NCI-H748 treated with DMSO at 0.1 percent for 48 hours (cell line): ENCODE measurements around the gene RARA.

Source experiments
- DNase-seq: peaks from one replicate; lab custom pipeline; 2025; lab: John Stamatoyannopoulos, UW

RARA gene

GRCh38 chr17:40345994-40346764 is 37.2 kb downstream of the RARA start:
- DNase-seq: no peak

GRCh38 chr17:40346765-40347158 is 37.8 kb downstream of the RARA start:
- DNase-seq: no peak

DNA sequence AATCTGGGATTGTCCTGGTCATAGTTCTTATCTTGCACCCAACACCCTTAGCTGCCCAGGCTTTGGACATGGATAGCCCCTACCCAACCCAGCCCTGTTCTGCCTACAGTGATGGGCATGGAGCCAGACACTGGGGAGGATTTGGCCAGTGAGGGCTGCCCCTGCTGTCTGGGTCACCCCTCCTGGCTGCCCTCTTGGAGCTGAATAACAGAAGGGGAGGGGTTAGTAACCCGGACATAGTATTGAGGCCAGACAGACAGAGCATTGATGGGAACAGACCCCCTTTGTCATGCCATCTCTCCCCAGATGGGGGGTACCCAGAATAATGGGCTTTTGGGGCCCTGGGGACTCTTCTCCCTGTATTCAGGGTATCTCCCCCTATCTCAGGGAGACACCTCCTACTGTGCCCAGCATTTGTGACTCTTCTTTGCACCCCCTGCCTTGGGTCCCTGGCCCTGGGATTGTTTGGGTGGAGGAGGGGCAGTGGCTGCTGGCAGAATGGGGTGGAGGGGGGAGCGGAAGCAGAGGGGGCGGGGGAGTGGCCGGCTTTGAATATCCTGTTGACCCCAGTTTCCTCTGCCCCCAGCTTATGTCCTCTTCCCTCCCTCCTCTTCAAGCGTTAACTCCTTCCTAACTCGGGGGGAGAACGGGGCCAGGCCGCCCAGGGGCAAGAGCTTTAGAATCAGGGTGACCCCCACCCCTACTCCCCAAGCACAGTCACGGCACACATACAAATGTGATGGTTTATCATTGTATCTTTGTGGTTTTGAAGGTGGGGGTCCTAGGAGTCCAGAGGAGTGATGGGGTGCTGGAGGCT is 38.5 kb downstream of the RARA start:
- DNase-seq: no peak

GRCh38 chr17:40348136-40348504 is 39.1 kb downstream of the RARA start:
- DNase-seq: no peak

DNA sequence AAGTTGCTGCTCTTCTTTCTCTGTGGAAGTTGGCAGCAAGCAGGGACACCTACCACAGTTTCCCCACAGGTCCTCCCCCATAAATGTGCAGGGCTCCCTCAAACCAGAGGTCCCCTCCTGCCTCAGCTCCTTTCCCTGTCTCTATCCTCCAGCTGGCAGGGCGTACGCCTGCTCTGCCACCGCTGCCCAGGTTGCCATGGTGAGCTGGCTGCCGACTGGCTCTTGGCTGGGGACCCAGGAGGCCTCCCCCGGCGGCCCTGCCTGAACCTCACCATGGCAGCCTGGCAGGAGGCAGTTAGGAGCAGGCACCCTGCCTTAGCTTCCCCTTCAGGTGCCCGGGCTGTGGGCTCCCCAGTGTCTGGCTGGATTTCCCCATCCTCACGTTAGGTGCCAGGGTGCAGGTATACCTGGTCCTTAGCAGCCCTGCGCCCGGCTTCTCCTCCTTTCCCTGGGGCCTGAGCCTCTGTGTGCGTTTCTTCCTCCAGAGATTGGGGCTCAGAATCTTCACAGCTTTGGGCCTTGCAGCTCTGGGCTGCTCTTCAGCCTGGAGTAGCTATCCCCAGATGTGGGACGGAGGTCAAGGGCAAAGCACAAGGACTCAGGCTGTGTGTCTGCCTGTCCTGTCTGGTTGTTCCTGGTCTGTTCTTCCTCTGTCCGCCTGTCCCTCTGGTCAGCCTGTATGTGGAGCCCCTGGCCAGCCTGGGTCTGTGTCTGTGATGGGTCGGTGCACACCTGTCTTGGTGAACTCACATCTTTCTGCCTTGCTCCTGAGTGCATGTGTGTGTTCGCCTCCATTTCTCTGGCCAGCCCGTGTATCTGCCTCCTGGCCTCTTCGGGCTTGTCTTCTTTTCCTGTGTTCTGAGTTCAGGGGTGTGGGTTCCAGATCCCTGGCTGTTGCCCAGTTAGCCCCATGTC is 39.8 kb downstream of the RARA start:
- DNase-seq: no peak

GRCh38 chr17:40349477-40349894 is 40.5 kb downstream of the RARA start:
- no peak for DNase-seq

DNA sequence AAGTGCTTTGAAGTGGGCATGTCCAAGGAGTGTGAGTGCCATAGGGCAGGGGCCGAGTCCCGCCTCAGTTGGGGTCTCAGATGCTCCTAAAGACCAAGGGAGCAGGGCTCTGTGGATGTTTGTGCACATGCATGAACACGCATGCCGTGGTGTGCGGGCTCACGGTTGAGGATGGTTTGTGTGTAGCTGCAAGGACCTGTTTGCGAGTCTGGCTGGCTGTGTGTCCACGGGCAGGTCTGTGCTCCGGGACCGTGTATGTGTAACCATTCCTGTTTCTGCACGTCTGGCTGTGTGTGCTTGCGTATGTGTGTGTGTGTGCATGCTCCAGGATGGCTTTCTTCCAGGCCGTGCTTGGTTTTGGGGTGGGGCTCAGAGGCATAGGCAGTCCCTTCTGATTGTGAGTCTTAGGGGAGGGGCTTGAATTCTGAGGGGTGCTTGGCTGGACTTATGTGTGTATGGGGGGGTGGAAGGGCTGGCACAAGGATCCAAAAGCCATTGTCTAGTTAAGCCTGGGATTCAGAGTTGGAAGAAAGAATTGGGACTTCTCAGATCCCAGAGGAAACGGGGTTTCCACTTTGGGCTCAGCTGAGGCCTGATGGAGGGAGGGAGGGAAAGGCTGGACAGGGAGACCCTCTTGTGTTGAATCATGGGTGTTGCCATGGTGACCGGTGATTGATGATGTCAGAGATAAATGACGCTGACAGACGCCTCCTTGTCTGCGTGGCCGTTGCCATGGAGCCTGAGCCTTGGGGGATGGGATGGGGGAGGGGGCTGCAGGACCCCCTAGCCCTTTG is 41.1 kb downstream of the RARA start:
- DNase-seq: peak; percentile 9

- no peak for DNase-seq
Measured at GRCh38 chr17:40350689-40351358, 41.8 kb downstream of the RARA start.

DNA sequence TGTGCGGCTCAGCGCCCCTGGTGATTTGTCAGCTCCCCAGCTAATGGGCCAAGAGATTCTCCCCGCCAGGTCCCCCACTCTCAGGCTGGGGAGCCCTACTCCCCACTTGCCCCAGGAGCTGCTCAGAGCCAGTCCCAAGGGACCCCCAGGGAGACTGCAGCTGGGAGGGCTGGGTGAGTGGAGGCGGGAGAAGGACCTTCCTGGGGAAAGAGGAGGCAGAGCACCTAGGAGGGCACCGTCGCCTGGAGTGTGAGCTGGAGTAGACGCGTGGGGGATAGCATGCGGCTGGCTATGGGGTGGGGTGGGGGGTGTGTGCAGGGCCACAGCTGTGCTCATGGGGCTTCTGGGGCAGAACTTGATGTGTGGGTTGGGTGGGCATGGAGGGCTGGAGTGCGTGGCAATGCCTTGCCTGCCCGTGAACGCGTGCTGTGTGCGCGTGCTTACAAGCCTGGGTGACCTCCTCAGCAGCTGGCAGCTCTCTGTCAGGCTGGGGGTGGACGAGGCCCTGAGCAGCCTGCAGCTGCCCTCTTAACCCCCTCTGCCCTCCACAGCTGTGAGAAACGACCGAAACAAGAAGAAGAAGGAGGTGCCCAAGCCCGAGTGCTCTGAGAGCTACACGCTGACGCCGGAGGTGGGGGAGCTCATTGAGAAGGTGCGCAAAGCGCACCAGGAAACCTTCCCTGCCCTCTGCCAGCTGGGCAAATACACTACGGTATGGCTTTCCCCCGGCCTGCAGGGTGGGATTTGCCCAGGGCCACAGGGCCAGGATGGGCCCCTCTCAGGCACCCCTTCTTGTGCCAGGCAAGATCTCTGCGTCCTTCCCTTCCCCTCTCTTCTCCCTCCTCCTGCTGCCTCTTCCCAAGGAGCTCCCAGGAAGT is 42.6 kb downstream of the RARA start:
- DNase-seq: no peak

DNA sequence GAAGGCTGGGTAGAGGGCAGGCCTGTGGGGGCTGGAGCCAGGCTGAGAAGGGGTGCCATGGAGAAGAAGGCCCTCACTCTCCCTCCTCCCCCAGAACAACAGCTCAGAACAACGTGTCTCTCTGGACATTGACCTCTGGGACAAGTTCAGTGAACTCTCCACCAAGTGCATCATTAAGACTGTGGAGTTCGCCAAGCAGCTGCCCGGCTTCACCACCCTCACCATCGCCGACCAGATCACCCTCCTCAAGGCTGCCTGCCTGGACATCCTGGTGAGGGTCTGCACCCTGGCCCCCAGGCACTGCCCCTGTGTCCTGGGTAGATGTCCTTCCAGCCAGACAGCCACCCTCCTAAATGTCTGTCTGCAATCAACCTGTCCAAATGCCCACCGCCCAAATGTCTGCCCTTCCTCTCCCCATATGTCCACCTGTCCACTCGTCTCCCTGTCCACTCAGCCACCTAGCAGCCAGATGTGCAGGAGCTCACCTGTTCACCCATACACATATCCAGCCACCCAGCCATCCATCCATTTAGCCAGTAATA is 43.3 kb downstream of the RARA start:
- DNase-seq: no peak

- no peak for DNase-seq
Measured at GRCh38 chr17:40352779-40353394, 43.9 kb downstream of the RARA start.

DNA sequence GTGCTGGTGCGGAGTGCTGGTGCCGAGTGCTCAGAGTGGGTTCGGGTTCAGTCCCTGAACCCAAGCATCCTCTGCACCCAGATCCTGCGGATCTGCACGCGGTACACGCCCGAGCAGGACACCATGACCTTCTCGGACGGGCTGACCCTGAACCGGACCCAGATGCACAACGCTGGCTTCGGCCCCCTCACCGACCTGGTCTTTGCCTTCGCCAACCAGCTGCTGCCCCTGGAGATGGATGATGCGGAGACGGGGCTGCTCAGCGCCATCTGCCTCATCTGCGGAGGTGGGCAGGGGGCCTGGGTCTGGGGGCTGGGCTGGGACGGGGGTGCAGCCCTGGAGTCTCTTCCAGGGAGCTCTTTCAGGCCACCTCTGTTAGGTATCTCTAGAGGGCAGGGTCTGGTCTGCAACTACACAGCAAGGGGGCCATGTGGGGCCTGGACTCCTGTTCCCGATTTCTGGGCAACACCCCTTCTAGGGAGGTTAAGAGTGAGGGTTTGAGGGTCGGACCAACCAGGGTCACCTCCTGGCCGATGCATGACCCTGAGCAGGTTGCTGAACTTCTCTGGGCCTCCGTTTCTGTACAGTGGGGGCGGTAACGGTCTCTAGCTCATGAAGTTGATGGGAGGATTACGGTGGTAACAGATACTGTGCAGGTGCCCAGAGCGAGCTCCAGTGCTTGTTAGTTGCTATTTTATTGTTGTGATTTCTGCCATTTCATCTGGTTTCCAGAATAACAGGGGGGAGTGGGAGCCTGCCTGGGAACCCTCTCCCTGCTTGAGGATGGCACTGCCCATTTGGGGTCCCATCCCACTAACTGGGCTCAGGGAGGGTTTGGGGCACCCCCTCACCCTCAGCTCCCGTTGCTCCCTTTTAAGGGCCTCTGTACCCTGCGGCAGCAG is 45.5 kb downstream of the RARA start:
- DNase-seq: no peak

DNA sequence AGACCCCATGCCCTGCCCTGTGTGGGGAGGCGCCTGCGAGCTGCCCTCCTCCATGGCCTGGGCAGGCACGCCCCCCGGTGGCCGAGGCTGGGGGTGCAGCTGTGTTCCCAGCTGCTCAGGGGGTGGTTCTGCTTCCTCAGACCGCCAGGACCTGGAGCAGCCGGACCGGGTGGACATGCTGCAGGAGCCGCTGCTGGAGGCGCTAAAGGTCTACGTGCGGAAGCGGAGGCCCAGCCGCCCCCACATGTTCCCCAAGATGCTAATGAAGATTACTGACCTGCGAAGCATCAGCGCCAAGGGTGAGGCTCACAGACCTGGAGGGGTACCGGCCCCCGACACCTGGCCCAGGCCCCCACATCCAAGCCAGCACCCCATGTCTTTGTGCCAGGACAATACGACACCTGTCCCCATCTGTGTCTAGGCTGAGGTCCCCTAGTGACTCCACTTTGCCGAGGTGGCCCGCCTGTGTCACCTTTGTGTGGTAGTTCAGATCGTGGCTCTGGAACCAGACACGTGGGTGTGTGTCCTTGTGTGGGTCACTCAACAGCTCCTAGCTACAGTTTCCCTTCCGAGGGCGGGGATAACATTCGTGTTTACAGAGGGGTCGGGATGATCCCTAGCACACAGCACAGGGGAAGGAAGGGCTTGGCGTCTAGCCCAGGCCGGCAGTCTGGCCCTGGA is 46.3 kb downstream of the RARA start:
- DNase-seq: no peak

- no peak for DNase-seq
Measured at GRCh38 chr17:40355804-40356758, 47.1 kb downstream of the RARA start.

- no peak for DNase-seq
Measured at GRCh38 chr17:40356990-40357881, 48.3 kb downstream of the RARA start.
